VCaP (cell line): ENCODE measurements around the gene FAM124A.

Experiments
- H3K27ac ChIP-seq: fragments of 450-650 bp; 2 replicates; pipeline ENCODE4 v1.5.1; 2017
- CTCF ChIP-seq: fragments of 450-650 bp; conservative IDR thresholded peaks from 2 replicates; pipeline ENCODE4 v1.5.1; 2017; ENCODE audit warnings: mild to moderate bottlenecking, moderate library complexity

FAM124A gene

GRCh38 chr13:51292000-51292565 lies 69.9 kb downstream of the FAM124A start:
- TF ChIP-seq CTCF: no peak
- H3K27ac ChIP-seq: no peak overlapping the region

GRCh38 chr13:51297556-51297955 lies 75.4 kb downstream of the FAM124A start:
- H3K27ac ChIP-seq: no peak overlapping the region
- TF ChIP-seq CTCF: 0 out of 2 replicates have a peak, but pooled peaks have one; percentile 12

GRCh38 chr13:51298812-51299211 lies 76.6 kb downstream of the FAM124A start:
- TF ChIP-seq CTCF: no peak
- no peak overlapping the region for H3K27ac ChIP-seq

- H3K27ac ChIP-seq: no peak overlapping the region
- TF ChIP-seq CTCF: no peak
These were observed 80.9 kb downstream of the FAM124A start for GRCh38 chr13:51303063-51303552.

GRCh38 chr13:51303882-51304281 lies 81.7 kb downstream of the FAM124A start:
- no peak for TF ChIP-seq CTCF
- no peak overlapping the region for H3K27ac ChIP-seq

- H3K27ac ChIP-seq: no peak overlapping the region
- no peak for TF ChIP-seq CTCF
These were observed 83.2 kb downstream of the FAM124A start for GRCh38 chr13:51305271-51305967.

GRCh38 chr13:51308781-51309180 lies 86.6 kb downstream of the FAM124A start:
- TF ChIP-seq CTCF: no peak
- no peak overlapping the region for H3K27ac ChIP-seq
